Chondrocyte (in vitro differentiated cells): ENCODE results near the gene TP63. TPM values are rescaled to one million over a fixed set of nuclear protein-coding genes. Genes with fewer than 3 reads are reported as not detected.

Source experiments
- DNase-seq: peaks from one replicate; pipeline ENCODE4 v3.0.0; 2021; ENCODE audit warnings: mixed read lengths, low spot score
- H3K27ac Mint-ChIP-seq: one replicate; pipeline ENCODE4 v1.8.0; 2021; ENCODE audit warnings: mild to moderate bottlenecking, moderate library complexity, mixed read lengths; ENCODE audit not compliant: unreplicated experiment
- H3K27me3 Mint-ChIP-seq: 2 replicates; pipeline ENCODE4 v1.8.0; 2021; ENCODE audit warnings: low read depth, mixed read lengths
- H3K36me3 Mint-ChIP-seq: 2 replicates; pipeline ENCODE4 v1.8.0; 2021; ENCODE audit warnings: low read depth, mixed read lengths
- H3K4me1 Mint-ChIP-seq: 2 replicates; pipeline ENCODE4 v1.8.0; 2021; ENCODE audit warnings: low read depth, mild to moderate bottlenecking, mixed read lengths
- H3K4me3 Mint-ChIP-seq: one replicate; pipeline ENCODE4 v1.8.0; 2021; ENCODE audit warnings: mild to moderate bottlenecking, moderate library complexity, mixed read lengths; ENCODE audit not compliant: unreplicated experiment
- H3K9me3 Mint-ChIP-seq: 2 replicates; pipeline ENCODE4 v1.8.0; 2021; ENCODE audit warnings: low read depth, mixed read lengths
- total RNA-seq: library from RNA; stranded (reverse); gene quantifications from 3 replicates; pipeline ENCODE4 v1.2.1, GENCODE V29; 2021
- TF ChIP-seq, protein P1 (sequence below): fragments of 200-600 bp; sonication (generic); IDR thresholded peaks from 2 replicates; pipeline ENCODE4 v1.5.0; 2021; ENCODE audit warnings: antibody characterized with exemption, mild to moderate bottlenecking, moderate library complexity

TP63 gene
- total RNA-seq, 1 donor from 2014 or later: not detected

DNA sequence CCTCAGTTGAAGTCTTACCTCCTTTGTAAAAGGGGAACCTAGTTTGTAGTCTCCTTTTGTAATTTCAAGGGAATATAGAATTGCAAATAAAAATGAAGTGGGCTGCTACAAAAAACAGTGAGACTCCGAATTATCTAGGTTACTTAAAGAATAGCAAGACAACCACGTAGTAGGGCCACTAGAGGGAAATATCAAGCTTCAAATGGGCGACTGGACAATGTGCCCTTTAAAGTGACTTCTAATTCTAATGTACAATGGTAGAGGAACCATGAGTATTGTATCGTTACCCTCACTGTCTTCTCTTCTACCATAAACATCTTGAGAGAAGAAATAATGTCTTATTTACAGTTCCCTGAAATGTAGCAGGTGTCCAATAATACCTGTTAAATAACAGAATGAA lies 56.3 kb downstream of the TP63 start:
- Mint-ChIP-seq H3K27ac (no peak overlapping the region), H3K9me3 (no peaks in the 10 kb centered on the region), H3K36me3 (no peaks in the 10 kb centered on the region), H3K4me3 (no peak overlapping the region), H3K27me3 (no peaks in the 10 kb centered on the region), H3K4me1 (peaks cover 19% of the 10 kb centered on the region)
- no peak for DNase-seq
- TF ChIP-seq, protein P1, sequence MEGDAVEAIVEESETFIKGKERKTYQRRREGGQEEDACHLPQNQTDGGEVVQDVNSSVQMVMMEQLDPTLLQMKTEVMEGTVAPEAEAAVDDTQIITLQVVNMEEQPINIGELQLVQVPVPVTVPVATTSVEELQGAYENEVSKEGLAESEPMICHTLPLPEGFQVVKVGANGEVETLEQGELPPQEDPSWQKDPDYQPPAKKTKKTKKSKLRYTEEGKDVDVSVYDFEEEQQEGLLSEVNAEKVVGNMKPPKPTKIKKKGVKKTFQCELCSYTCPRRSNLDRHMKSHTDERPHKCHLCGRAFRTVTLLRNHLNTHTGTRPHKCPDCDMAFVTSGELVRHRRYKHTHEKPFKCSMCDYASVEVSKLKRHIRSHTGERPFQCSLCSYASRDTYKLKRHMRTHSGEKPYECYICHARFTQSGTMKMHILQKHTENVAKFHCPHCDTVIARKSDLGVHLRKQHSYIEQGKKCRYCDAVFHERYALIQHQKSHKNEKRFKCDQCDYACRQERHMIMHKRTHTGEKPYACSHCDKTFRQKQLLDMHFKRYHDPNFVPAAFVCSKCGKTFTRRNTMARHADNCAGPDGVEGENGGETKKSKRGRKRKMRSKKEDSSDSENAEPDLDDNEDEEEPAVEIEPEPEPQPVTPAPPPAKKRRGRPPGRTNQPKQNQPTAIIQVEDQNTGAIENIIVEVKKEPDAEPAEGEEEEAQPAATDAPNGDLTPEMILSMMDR: no peak

DNA sequence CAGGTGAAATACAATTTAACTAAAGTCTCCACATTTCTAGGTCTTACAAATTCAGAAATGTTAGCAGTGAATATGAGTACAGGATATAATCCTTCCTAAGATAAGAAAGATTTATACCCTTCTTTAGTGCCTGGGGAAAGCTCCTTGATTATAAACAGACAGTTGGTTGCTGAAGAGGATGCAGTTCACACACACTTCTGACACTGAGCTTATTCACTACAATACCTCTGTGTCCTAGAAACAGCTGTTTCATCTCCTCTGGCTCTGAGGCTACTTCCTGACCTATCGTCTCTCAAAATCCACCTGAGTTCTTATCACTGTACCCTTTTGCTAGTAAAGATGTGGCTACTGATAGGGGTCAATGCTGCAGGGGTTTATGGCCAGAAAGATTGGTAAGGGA lies 57.1 kb downstream of the TP63 start:
- Mint-ChIP-seq H3K9me3 (no peaks in the 10 kb centered on the region), H3K4me3 (no peak overlapping the region), H3K36me3 (no peaks in the 10 kb centered on the region), H3K27ac (no peak overlapping the region), H3K4me1 (peaks cover 19% of the 10 kb centered on the region), H3K27me3 (no peaks in the 10 kb centered on the region)
- no peak for DNase-seq
- TF ChIP-seq, protein P1: no peak

DNA sequence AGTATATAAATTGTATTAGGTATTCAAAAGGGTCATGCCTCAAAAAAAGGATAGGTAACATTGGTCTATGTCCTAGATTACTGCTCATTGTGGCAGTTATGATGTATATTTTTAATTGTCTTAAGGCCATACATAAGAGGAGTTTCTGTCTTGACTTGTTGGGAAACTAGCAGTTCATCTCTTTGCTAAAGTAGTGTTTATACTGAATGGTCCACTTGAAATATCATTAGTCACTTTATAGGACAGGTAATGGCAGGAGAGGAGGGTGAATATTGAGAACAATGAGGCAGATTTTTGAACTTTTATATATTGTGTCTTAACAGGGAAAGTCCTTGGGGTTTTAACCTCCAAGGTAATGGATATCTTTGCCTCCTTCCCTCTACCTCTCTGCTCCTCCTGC lies 58.4 kb downstream of the TP63 start:
- Mint-ChIP-seq H3K4me3 (no peak overlapping the region), H3K9me3 (no peaks in the 10 kb centered on the region), H3K27ac (no peak overlapping the region), H3K27me3 (no peaks in the 10 kb centered on the region), H3K4me1 (peaks cover 16% of the 10 kb centered on the region), H3K36me3 (no peaks in the 10 kb centered on the region)
- TF ChIP-seq, protein P1: no peak
- no peak for DNase-seq

DNA sequence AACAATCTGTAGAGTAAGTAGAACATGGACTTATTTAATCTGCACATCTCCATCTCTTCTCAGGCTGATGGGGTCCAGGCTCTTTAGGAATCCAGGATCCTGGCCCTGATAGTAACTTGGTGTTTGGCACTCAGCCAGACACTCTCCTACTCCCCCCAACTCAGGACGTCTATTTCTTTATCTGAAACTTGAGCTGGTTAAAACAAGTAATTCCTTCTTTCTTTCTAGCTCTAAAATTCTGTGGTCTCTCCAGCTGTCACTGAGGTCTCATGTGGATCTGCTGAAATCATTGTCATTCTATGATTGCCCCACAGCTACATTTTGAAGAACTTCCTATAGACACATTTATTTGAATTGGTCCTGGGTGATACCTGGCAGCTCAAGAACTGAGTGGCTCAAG lies 59.0 kb downstream of the TP63 start:
- no peak overlapping the region for H3K27ac Mint-ChIP-seq
- peaks cover 11% of the 10 kb centered on the region for H3K4me1 Mint-ChIP-seq
- DNase-seq: no peak
- H3K27me3 Mint-ChIP-seq: no peaks in the 10 kb centered on the region
- no peaks in the 10 kb centered on the region for H3K36me3 Mint-ChIP-seq
- TF ChIP-seq, protein P1: no peak
- H3K9me3 Mint-ChIP-seq: no peaks in the 10 kb centered on the region
- H3K4me3 Mint-ChIP-seq: no peak overlapping the region

DNA sequence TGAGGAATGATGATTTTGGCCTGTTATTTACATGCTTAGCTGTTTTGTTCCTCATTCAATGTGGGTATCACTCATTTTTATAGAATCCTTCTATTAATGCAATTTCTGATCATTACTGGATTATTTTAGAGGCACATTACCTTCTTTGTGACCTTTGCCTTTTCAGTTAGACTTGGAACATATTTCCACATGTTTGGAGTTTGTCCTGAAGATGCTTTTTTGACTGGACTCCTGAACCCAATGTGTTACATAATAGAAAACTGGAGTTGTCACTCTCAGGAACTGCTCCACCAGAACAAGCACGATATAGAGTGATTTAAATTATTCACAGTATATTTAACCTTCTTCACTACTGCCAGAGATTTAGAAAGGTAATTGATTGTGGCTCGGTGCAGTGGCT lies 59.5 kb downstream of the TP63 start:
- no peaks in the 10 kb centered on the region for H3K9me3 Mint-ChIP-seq
- no peak overlapping the region for H3K27ac Mint-ChIP-seq
- no peak overlapping the region for H3K4me3 Mint-ChIP-seq
- H3K27me3 Mint-ChIP-seq: no peaks in the 10 kb centered on the region
- no peaks in the 10 kb centered on the region for H3K36me3 Mint-ChIP-seq
- TF ChIP-seq, protein P1: no peak
- peaks cover 7% of the 10 kb centered on the region for H3K4me1 Mint-ChIP-seq
- DNase-seq: no peak
